ENCODE measurements around the gene EDARADD.

GRCh38 chr1:236465231-236465958 lies 71.3 kb downstream of the EDARADD start:
- TF ChIP-seq, protein P1, sequence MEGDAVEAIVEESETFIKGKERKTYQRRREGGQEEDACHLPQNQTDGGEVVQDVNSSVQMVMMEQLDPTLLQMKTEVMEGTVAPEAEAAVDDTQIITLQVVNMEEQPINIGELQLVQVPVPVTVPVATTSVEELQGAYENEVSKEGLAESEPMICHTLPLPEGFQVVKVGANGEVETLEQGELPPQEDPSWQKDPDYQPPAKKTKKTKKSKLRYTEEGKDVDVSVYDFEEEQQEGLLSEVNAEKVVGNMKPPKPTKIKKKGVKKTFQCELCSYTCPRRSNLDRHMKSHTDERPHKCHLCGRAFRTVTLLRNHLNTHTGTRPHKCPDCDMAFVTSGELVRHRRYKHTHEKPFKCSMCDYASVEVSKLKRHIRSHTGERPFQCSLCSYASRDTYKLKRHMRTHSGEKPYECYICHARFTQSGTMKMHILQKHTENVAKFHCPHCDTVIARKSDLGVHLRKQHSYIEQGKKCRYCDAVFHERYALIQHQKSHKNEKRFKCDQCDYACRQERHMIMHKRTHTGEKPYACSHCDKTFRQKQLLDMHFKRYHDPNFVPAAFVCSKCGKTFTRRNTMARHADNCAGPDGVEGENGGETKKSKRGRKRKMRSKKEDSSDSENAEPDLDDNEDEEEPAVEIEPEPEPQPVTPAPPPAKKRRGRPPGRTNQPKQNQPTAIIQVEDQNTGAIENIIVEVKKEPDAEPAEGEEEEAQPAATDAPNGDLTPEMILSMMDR (IDR thresholded peaks at IDR 0.05): no peak
- no peak for TF ChIP-seq POLR2A (IDR thresholded peaks at IDR 0.05)
